GM12891 (cell line): Measurements from ENCODE around the gene ZMIZ1.
"Not testable (repeated sequence)": the region's sequence is repeated elsewhere in the genome, so short reads cannot be mapped to it uniquely, and the experiment has no call there.

Experiments
- DNase-seq: peaks from one replicate; pipeline ENCODE4 v3.0.0; 2011; ENCODE audit warnings: low spot score; ENCODE audit not compliant: insufficient read length
- FAIRE-seq: peaks from 2 replicates; lab custom pipeline; 2011; peaks lifted over from hg19 to GRCh38; lab: Jason Lieb, UNC
- PAX5 ChIP-seq: IDR thresholded peaks from 2 replicates; pipeline ENCODE4 v1.6.1; 2011; ENCODE audit warnings: low read length, moderate library complexity, mild to moderate bottlenecking; ENCODE audit not compliant: insufficient read depth, severe bottlenecking
- POLR2A ChIP-seq: IDR thresholded peaks from 2 replicates; pipeline ENCODE4 v1.6.1; 2011; ENCODE audit warnings: low read depth, low read length, control low read depth
- POLR2AphosphoS5 ChIP-seq: IDR thresholded peaks from 2 replicates; pipeline ENCODE4 v1.6.1; 2011; ENCODE audit warnings: low read depth, low read length, control low read depth
- POU2F2 ChIP-seq: IDR thresholded peaks from 2 replicates; pipeline ENCODE4 v1.6.1; 2011; ENCODE audit warnings: low read depth, mild to moderate bottlenecking, control low read depth, low read length, moderate library complexity
- SPI1 ChIP-seq: IDR thresholded peaks from 2 replicates; pipeline ENCODE4 v1.6.1; 2011; ENCODE audit warnings: low read depth, low read length, control low read depth
- TAF1 ChIP-seq: IDR thresholded peaks from 2 replicates; pipeline ENCODE4 v1.6.1; 2011; ENCODE audit warnings: low read depth, low read length, control low read depth

Gene ZMIZ1

GRCh38 chr10:79034271-79034876, 34.4 kb upstream of the ZMIZ1 start:
- TF ChIP-seq TAF1 (no peak), POLR2A (no peak), SPI1 (no peak), PAX5 (no peak), POU2F2 (no peak), POLR2AphosphoS5 (no peak)

GRCh38 chr10:79036416-79036815, 32.4 kb upstream of the ZMIZ1 start:
- not testable (repeated sequence) for DNase-seq, FAIRE-seq

More at GRCh38 chr10:79034271-79034876, 34.4 kb upstream of the ZMIZ1 start:
- DNase-seq (no peak), FAIRE-seq (no peak)

- TF ChIP-seq TAF1 (no peak), POLR2AphosphoS5 (no peak), POU2F2 (no peak)
- FAIRE-seq (no peak), DNase-seq (no peak)
Observed at GRCh38 chr10:79038104-79038840, 30.5 kb upstream of the ZMIZ1 start.

- DNase-seq (no peak), FAIRE-seq (no peak)
- no peak for TF ChIP-seq TAF1
- no peak for TF ChIP-seq PAX5
- no peak for TF ChIP-seq POU2F2
- no peak for TF ChIP-seq SPI1
- no peak for TF ChIP-seq POLR2AphosphoS5
- no peak for TF ChIP-seq POLR2A
Observed at GRCh38 chr10:79038841-79039201, 29.9 kb upstream of the ZMIZ1 start.

GRCh38 chr10:79042639-79043411, 25.9 kb upstream of the ZMIZ1 start:
- DNase-seq (no peak), FAIRE-seq (no peak)
- no peak for TF ChIP-seq POLR2A
- no peak for TF ChIP-seq TAF1
- no peak for TF ChIP-seq POU2F2
- TF ChIP-seq POLR2AphosphoS5 = no peak
- TF ChIP-seq SPI1 = no peak
- no peak for TF ChIP-seq PAX5

GRCh38 chr10:79044036-79044632, 24.6 kb upstream of the ZMIZ1 start:
- FAIRE-seq (no peak), DNase-seq (no peak)
- TF ChIP-seq PAX5 (no peak), SPI1 (no peak)

GRCh38 chr10:79044846-79045245, 23.9 kb upstream of the ZMIZ1 start:
- FAIRE-seq = no peak
- DNase-seq = no peak
- TF ChIP-seq POU2F2 (no peak), SPI1 (no peak), POLR2AphosphoS5 (no peak), TAF1 (no peak), PAX5 (no peak), POLR2A (no peak)

GRCh38 chr10:79045566-79046175, 23.1 kb upstream of the ZMIZ1 start:
- FAIRE-seq (no peak), DNase-seq (no peak)
- TF ChIP-seq POLR2AphosphoS5 (no peak), TAF1 (no peak), PAX5 (no peak), SPI1 (no peak)

- DNase-seq = no peak
- no peak for FAIRE-seq
- TF ChIP-seq PAX5 (no peak), POU2F2 (no peak), POLR2AphosphoS5 (no peak), SPI1 (no peak), POLR2A (no peak), TAF1 (no peak)
Observed at GRCh38 chr10:79046326-79046725, 22.4 kb upstream of the ZMIZ1 start.
